H1 (cell line): ENCODE data around the gene NBEA.

ENCODE experiments used
- BRCA1 ChIP-seq: IDR thresholded peaks from 2 replicates; pipeline ENCODE4 v1.6.1; 2012; ENCODE audit warnings: low read depth, low read length, improper control_type of control experiment
- CEBPB ChIP-seq: IDR thresholded peaks from 2 replicates; pipeline ENCODE4 v1.6.1; 2012; ENCODE audit warnings: low read depth, low read length
- EP300 ChIP-seq, 2 experiments: IDR thresholded peaks; 1 replicate in 1 of 2; 2 replicates in 1 of 2; pipeline ENCODE4 v1.6.1; 2011 to 2012; ENCODE audit warnings: low read depth in 2 of 2, low read length in 2 of 2, mild to moderate bottlenecking in 2 of 2, borderline replicate concordance in 1 of 2, inconsistent platforms in 1 of 2, moderate library complexity in 1 of 2
- EZH2 ChIP-seq: fragments of 200-600 bp; sonication (generic); IDR thresholded peaks from 2 replicates; pipeline ENCODE4 v1.7.1; 2012; ENCODE audit warnings: low read depth, mild to moderate bottlenecking, moderate library complexity, low read length, inconsistent platforms; ENCODE audit not compliant: severe bottlenecking
- GABPA ChIP-seq: IDR thresholded peaks from 2 replicates; pipeline ENCODE4 v1.6.1; 2011; ENCODE audit warnings: mild to moderate bottlenecking, low read length, moderate library complexity, borderline replicate concordance; ENCODE audit not compliant: insufficient read depth
- HDAC2 ChIP-seq, 2 experiments: fragments of 300-600 bp in 1 of 2; sonication (generic) in 1 of 2; IDR thresholded peaks; 2 replicates each; pipeline ENCODE4 v1.6.1; 2011 to 2012; ENCODE audit warnings: low read depth in 2 of 2, low read length in 2 of 2, mild to moderate bottlenecking in 2 of 2, moderate library complexity in 2 of 2, borderline replicate concordance in 1 of 2, inconsistent platforms in 1 of 2
- MAFK ChIP-seq: IDR thresholded peaks from 2 replicates; pipeline ENCODE4 v1.6.1; 2012; ENCODE audit warnings: low read depth, mild to moderate bottlenecking, improper control_type of control experiment, low read length
- POLR2A ChIP-seq, 2 experiments: IDR thresholded peaks; 1 replicate in 1 of 2; 2 replicates in 1 of 2; pipeline ENCODE4 v1.6.1; 2011; ENCODE audit warnings: low read depth in 2 of 2, low read length in 2 of 2, mild to moderate bottlenecking in 2 of 2; ENCODE audit errors: control extremely low read depth in 1 of 2
- RBBP5 ChIP-seq: IDR thresholded peaks from 2 replicates; pipeline ENCODE4 v1.7.1; 2012; ENCODE audit warnings: low read depth, mild to moderate bottlenecking, inconsistent platforms, low read length, moderate library complexity, borderline replicate concordance
- SIN3A ChIP-seq, 2 experiments: IDR thresholded peaks in 1 of 2; conservative IDR thresholded peaks in 1 of 2; 2 replicates each; pipeline ENCODE4 v1.6.1; 2011 to 2012; ENCODE audit warnings: low read length in 2 of 2, improper control_type of control experiment in 1 of 2, low read depth in 1 of 2, mild to moderate bottlenecking in 1 of 2
- TBP ChIP-seq: IDR thresholded peaks from 2 replicates; pipeline ENCODE4 v1.6.1; 2011; ENCODE audit warnings: low read depth, low read length, improper control_type of control experiment
- ZNF274 ChIP-seq: IDR thresholded peaks from 2 replicates; pipeline ENCODE4 v1.7.0; 2012; ENCODE audit warnings: low read length, borderline replicate concordance; ENCODE audit errors: extremely low read depth
- TF ChIP-seq, protein P1 (sequence below), 3 experiments: IDR thresholded peaks; 1 replicate in 2 of 3; 2 replicates in 1 of 3; pipeline versions ENCODE4 v1.5.1 to v1.6.1; 2011; ENCODE audit warnings: low read length in 3 of 3, mild to moderate bottlenecking in 3 of 3, inconsistent platforms in 2 of 3, low read depth in 1 of 3, moderate library complexity in 1 of 3; ENCODE audit not compliant: insufficient read depth in 1 of 3; ENCODE audit errors: control extremely low read depth in 1 of 3

DNA sequence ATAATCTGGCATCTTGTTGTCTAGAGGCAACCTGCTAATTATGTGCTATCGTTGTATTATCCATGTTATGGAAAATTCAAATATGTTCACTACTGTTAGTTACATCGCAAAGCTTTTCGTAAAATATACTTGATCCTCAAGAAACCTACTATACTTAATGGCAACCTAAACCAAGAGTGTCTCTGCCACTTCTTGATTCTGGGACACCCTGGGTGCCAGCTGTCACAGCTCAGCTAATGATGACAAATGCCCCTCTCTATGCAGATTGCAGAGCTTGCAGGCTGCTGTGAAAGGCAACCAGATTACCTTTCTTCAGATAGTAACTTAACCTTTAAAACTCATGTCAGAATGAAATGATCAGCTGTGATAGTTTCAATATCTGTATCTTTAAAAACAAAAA, 543.4 kb downstream of the NBEA start:
- TF ChIP-seq GABPA (no peak), SIN3A (conservative IDR thresholded peaks at IDR 0.05 in 1 of 2, IDR thresholded peaks at IDR 0.05 in 1 of 2; ENCODE audit: low read depth in 1 of 2, low read length in 2 of 2) (no peak), ZNF274 (no peak), POLR2A (IDR thresholded peaks at IDR 0.05; ENCODE audit: control extremely low read depth in 1 of 2, low read depth in 2 of 2, low read length in 2 of 2) (no peak), BRCA1 (no peak), TBP (no peak), HDAC2 (IDR thresholded peaks at IDR 0.05; ENCODE audit: borderline replicate concordance in 1 of 2, low read depth in 2 of 2, low read length in 2 of 2) (no peak), RBBP5 (no peak), EZH2 (no peak), EP300 (IDR thresholded peaks at IDR 0.05; ENCODE audit: borderline replicate concordance in 1 of 2, low read depth in 2 of 2, low read length in 2 of 2) (no peak), CEBPB (no peak), MAFK (no peak)
- TF ChIP-seq, protein P1, sequence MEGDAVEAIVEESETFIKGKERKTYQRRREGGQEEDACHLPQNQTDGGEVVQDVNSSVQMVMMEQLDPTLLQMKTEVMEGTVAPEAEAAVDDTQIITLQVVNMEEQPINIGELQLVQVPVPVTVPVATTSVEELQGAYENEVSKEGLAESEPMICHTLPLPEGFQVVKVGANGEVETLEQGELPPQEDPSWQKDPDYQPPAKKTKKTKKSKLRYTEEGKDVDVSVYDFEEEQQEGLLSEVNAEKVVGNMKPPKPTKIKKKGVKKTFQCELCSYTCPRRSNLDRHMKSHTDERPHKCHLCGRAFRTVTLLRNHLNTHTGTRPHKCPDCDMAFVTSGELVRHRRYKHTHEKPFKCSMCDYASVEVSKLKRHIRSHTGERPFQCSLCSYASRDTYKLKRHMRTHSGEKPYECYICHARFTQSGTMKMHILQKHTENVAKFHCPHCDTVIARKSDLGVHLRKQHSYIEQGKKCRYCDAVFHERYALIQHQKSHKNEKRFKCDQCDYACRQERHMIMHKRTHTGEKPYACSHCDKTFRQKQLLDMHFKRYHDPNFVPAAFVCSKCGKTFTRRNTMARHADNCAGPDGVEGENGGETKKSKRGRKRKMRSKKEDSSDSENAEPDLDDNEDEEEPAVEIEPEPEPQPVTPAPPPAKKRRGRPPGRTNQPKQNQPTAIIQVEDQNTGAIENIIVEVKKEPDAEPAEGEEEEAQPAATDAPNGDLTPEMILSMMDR (IDR thresholded peaks at IDR 0.05; ENCODE audit: control extremely low read depth in 1 of 3, insufficient read depth in 1 of 3, low read depth in 1 of 3, low read length in 3 of 3) = no peak
